GM19395 (cell line): ENCODE data around the gene PLA2G4B.

Experiments used
- ATAC-seq: cut with Tn5 transposase; IDR thresholded peaks from one replicate; pipeline ENCODE4 v1.9.1; 2021; ENCODE audit warnings: mild to moderate bottlenecking, moderate library complexity; ENCODE audit not compliant: unreplicated experiment

PLA2G4B gene

DNA sequence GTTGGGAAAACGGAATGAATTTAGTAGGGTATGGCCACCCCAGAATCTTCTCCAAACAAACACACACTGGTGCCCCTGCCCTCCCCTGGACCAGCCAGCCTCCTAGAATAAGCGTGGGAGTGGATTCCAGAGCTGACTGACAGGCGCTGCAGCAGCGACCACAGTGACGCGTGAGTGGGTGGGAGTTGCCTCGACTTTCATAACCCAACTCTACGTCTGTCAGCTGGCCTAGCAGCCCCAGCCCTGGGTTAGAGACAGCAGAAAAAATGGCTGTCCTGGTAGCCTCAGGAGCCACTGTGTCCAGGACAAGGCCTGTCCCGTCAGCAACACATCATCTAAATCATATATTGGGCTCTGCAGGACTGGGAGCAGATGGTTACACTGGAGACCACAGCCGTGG, 10.0 kb downstream of the PLA2G4B start:
- no peak for ATAC-seq

DNA sequence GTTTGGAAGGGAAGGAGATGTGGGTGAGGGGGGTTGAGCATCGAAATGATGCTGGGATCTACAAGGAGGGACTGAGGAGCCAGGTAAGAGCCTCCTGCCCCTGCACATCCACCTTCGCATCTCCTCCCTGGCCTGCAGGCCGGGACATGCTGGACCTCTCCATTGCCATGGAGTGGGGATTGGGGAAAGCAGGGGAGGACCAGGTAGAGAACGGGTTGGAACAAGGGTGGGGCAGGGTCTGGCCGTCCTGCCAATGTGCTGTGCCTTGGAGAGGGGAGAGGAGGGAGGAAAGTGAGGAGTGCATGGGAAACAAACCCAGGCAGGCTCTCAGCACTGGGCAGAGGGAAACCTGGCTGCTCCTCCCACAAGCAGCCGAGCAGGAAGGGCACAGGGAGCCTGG, 10.6 kb downstream of the PLA2G4B start:
- no peak for ATAC-seq

DNA sequence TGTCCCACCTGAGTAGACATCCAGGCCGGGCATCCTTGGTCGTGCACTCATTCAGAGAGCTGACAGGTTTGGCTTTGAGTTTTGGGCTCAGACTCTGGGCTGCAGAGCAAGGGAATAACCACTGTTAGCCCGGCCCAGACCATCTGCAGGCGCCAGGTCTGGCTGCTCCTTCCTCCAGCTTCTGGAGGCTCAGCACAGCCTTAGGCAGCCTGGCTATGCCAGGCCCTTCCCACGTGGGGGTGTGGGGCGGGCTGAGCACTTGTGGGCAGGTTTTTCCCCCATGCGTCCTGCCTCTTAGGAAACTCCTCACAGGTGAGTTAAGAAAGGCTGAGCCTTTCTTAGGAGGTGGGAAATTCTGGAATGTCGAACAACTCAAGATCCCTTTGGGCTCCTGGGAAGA, 11.2 kb downstream of the PLA2G4B start:
- no peak for ATAC-seq

DNA sequence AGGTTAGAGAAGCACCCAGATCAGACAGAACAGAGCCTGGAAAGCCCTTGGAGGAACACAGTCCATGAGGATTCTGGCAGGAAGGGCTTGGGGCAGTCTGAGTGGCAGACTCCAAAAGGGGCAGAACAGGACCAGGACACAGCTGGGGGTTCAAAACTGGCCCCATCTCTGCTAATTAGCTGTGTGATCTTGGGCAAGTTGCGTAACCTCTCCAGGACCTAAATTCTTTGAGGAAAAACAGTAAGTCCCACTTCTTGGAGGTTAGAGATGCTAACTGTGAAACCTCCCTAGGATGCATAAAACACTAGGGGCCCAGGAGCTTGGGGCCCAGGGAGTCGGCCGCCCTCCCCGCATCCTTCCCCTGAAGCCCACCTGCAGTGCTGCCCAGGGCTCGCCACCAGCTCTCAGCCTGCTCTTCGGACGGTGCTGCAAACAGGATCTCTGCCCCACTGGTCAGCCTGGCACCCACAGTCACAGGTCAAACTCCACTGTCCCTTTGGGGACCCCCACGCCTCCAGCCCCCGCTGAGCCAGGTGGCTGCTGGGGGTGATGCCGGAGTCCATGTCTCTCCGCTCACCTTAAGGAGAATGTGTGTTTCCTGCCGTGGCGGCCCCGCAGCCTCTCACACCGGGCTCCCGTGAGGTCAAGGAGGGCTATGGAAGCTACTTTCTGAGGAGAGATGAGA, 12.0 kb downstream of the PLA2G4B start:
- no peak for ATAC-seq

DNA sequence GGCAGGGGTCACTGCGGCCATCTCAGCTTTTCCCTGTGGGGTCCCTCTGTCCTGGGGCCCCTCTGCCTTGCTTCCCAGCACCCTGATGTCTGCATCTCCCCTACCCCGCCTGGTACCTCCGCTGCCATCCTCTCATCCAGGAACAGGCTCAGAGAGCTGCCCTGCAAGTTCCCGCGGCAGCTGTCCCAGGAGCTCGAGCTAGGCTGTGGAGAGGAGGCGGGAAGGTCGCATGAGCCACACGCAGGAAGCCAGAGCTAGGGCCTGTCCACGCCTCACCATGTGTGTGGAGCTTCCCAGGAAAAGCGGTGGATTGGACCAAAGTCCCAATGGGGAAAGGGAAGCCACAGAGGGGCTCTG, 12.5 kb downstream of the PLA2G4B start:
- ATAC-seq: no peak

DNA sequence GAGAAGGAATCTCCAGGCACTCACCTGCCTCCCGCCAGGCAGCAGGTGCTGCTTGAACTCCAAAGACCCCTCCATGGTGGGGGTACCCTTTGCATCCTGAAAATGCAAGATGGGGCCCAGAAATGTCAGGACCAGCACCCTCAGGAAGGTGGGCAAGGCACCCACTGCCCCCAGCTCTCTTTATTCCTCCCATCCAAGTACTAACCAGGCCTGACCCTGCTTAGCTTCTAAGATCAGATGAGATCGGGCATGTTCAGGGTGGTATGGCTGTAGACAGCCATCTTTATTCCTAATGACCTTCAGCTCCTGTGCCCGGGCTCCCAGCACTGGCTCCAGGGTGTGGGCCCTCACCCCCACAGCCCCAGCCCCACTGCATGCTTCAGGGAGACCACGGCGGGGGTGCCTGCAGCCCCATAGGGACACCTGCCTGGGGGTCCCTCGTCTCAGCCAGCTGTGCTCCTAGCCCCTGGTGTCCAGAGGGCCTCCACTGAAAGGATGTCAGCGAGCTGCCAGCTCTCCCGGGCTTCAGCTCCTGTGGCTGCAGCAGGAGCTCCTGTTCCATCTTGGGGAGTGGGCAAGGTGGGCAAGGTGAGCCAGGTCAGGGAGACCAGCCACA, 13.2 kb downstream of the PLA2G4B start:
- no peak for ATAC-seq

DNA sequence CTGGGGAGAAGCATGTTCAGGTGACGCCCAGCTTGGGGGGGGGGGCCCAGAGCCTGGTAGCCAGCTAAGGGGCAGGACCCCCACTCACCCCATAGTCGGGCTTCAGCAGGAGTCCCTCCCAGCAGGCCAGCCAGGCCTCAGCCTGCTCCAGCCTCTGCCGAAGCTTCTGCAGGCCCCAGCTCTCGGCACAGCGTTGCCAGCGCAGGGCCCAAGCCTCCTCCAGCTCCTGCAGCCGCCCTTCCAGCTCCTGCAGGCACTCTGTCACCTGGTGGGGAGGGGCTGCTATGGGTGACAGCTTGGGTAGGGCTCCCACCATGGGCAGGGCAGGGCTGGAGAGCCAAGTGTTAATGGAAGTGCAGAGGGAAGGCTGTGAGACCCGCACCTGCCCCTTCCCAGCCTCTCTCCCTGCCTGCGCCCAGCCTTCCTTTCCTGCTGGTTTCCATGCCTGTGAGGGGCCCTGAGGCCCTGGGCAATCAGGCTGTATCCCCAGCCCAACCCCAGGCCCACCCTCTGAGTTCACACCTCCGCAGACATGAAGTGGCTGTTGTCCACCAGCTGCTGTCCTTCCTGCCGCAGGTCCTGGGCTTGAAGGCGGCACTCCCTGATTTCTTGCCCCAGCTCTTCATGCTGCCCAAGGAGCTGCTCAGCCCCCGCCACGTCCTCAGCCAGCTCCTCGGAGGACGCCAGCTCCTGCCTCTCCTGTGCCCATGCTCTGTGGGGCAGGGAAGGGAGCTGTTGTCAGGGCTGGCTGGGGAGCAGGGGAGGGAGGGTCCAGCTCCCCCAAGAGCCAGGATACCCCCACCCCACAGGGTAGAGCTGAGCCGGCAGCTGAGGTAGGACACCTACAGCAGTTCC, 14.3 kb downstream of the PLA2G4B start:
- ATAC-seq: no peak

DNA sequence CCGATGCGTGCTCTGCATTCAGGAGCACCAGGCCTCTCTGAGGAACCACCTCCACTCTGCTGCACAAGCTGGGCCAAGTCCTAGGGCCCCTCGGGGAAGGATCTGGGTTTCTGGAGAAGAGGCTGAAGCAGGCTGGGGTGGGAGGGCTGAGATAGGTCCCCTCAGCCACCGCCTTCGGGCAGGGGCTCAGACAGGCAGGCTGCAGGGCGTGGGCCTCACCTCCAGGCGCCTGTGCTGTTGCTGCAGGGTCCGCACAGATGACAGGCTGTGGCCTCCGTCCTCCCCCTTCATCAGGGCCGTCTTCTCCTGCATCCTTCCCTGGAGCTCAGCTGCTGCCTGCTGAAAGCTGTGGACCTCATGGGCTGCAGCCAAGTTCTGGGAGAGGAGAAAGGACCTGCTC, 15.2 kb downstream of the PLA2G4B start:
- no peak for ATAC-seq

DNA sequence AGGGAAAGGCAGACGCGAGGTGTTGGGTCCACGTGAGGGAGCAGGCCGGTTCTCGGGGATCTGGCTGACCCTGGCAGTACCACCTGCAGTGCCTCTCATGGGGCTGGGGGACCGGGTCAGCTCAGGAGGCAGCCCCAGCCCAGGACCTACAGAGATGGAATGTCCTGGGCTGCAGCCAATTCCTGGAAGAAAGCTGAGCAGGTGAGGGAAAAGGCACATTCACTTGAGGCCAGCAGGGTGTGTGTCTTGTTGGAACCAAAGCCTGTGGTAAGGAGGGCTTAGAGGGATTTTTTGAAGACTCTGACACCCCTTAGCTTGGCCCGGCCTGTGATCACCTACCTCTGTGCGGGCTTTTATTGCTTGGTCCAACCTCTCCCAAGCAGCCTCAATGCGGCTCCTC, 15.8 kb downstream of the PLA2G4B start:
- ATAC-seq: no peak

DNA sequence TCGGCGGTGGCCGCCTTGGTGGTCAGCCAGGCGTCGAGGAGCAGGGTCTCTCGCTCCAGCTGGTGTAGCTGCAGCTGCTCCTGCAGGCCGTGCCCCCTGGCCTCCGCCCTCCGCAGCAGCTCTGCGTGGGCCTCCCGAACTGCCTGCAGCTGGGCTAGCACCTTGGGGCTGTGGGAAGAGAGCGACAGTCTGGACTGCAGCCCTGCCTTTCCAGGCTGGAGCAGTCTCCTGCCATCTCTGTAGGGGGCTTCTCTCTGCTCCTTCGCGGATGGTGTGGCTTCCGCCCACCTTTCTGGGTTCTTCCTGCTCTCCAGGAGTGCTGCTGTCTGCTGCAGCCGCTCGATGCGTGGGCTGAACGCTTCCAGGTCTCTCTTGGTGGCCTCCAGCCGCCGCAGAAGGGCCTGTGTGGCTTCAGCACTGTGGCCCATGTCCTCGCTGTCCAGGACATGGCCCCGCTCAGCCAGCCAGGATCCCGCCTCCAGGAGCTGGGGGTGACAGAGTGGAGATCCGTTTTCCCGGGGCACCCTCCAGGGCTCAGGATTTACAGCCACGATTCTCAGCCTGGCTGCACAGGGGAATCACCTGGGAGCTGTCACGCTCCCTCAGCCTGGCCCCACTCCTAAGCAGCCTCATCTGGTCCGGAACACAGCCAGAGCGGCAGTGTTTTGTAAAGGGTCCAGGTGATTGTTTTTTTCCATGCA, 16.8 kb downstream of the PLA2G4B start:
- no peak for ATAC-seq

DNA sequence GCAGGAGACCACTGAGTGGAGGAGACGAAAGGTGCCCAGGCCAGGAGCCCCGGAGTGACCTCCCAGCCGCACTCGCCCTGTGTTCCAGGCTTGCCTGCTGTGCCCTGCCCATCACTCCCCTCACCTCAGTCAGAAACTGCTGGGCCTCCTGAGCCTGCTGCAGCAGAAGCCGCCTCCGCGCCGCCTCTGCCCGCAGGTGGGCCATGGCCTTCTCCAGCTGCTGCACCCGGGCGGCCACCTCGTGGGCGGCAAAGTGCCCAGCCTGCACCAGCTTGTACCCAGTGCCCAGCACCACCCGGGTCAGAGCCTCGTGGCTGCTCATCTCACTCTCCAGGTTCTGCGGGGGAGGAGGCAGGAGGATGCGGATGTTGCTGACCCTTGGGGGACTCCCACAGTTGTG, 17.6 kb downstream of the PLA2G4B start:
- ATAC-seq: no peak

DNA sequence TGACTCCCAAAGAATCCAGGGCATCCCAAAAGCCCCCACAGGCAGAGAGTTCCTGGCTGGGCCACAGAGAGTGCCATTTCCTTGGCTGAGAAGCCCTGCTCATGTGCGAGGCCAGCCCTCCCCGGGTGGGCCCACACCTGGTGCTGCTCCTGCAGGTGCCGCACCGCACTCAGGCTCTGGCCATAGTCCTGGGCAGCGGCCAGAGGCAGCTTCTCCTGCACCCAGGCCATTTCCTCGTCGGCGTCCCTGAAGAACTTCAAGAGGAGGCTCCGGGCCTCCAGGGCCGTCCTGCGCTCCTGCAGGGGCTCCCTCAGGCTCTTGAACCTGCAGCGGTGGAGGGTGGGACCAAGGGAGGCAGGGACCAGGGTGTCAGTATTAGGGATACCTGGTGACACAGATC, 18.1 kb downstream of the PLA2G4B start:
- no peak for ATAC-seq

DNA sequence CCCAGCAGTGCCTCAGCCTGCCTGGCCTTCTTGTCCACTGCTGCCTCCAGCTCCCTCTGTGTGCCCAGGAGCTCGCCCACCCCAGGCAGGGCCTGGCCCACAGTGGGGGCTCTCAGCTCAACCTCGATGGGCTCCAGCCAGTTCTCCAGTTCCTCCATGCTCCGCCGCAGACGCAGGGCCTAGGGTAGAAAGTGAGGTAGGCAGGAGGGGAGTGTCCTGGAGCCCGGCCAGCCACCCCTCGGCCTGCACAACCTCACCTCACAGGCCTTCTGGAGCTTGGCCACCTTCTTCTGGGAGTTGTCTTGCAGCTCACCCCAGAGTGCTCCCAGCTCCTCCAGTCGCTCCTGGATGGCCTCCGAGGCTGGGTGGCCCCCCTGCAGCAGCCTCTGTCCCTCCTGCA, 18.7 kb downstream of the PLA2G4B start:
- ATAC-seq: no peak

DNA sequence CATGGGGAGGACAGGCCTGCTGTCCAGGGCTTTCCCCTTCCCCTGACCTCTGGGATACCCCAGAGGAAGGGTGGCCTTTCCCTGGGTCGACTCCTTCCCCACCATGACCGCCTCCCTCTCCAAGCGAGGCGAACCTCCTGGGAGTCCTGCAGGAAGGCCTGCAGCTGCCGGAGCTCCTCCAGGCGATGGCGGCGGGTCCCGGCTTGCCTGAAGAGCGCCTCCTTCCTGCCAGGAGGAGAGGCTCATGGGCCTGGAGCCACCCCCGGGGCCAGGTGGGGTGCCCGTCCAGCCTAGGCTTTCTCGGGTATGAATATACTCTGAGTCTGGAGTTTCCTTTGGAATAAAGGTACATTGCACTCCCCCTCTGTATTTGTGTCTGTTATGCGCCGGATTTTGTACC, 20.1 kb downstream of the PLA2G4B start:
- ATAC-seq: no peak

DNA sequence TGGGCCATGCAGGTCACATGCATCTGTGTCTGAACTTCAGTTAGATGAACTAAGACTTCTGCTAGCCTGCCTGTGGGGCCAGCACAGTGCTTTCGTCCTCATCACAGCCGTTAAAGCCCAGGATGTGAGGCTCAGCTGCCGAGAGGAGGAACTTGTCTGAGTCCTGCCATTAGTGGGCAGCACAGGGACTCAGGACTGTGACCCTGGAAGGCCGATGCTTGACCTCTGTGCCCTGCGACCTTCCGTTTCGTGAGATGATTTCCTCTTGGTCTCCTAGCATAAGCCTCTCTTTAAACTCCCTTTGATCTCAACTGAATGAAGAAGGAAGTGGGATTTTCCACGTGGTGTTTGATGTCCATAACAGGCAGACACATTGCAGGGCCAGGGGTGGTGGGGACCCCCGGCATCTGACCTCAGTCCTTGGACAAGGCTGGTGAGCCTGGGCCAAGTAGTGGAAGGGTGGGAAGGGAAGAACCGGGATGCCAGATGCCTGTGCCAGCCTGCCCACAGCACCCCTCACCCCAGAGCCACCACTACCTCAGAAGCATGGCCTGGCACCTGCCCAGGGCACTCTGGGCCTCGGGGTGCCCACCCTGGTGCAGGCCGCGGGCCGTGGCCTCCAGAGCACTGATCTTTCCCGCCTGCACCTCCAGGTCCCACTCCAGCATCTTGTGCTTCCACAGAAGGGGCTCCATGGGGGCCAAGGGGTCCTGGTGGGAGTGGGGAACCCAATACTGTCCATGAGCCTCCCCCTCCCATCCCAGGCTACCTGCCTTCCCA, 21.6 kb downstream of the PLA2G4B start:
- no peak for ATAC-seq

DNA sequence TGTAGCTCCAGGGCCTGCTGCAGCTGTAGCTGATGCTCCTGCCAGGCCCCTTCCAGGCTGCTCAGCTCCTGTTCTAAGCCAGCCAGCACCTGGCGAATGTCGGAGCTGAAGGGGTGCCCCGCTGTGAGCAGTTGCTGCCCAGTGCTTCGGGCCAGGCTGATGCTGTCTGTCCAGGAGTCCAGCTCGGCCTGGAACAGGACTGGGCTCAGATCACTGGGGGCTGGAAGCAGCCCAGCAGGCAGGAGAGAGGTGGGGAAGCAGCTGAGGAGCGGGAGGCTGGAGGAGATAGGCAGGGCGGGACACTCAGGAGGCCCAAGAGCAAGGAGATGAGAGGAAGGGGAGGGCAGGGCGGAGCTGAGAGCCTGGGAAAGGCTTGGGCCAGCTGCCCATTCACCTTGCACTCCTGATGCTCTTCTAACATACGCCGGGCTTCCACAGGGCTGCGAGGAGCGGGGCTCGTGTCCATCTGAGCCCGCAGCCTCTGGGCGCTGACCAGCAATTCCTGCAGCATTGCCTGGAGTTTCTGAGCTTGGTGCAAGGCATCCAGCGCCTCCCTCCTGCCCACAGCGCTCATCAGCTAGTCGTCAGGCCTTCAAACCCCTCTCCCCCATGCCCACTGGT, 23.2 kb downstream of the PLA2G4B start:
- ATAC-seq: no peak

DNA sequence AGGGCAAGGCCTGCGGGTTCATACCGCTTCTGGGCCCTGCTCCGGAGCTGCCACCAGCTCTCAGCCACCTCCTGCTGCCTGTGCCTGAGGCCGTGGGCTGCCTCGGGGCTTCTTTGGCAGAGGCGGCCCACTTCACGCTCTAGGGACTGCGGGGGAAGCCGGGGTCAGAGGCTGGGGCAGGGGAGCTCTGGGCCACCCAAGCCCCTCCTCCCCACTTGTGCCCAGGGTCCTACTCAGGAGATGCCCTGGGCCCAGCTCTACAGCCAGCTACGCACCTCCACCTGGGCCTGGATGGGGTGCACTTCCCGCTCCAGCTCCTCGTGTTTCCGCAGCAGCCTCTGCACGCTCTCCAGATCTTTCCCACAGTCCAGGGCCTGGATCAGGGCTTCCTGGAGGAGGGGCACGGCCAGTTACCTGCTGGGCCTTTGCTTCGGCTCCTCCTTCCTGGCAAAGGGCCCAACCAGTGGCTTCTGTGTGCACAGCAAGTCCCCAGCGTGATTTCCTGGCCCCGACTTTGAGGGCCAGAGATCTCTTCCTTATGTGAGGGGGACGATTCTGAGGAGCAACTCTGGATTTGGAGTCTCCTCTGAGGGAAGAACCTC, 24.0 kb downstream of the PLA2G4B start:
- ATAC-seq: no peak

DNA sequence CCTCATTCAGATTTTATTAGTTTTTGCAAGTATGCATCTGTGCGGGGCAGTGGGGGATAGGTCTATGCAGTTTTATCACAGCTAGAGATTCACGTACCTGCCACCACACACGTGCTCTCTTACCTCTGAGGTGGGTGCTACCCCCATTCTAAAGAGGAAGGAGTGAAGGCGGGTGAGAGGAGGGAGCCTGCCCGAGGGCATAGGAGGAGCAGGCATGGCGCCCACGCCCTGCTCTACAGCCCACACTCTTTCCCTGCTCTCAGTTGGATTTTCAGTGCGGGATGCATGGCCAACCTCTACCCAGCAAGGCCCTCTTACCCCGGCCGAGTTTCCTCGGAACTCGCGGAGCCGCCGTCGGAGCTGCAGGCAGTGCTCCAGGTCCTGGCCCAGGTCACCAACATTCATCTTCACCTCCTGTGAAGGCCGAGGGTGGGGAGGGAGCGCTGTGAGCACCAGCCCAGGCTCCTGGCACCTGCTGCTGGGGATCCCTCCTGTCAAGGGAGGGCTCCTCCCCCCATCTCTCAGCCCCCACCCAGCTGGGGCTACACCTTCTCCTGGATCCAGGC, 26.9 kb downstream of the PLA2G4B start:
- no peak for ATAC-seq

DNA sequence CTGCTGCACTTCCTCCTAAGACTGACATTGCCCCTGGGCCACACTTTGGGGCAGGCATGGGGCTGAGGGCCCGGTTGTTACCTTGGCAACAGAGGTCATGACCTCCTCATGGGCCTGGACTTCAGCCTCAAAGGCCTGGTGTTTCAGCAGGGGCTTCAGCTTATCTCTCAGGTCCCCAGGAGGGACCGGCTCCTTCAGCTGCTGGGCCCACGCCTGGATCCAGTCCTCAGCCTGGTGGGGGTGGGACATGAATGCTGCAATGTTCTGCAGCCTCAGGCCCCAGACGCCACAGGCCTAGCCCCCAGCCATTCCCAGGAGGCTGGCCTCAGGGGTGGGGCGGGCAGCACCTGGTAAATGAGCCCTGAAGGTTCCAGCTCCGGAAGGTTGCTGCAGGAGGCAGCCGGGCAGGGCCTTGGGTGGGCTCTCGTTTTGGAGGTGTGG, 27.6 kb downstream of the PLA2G4B start:
- ATAC-seq: no peak
